ENCODE data around the gene OSBPL6.

DNA sequence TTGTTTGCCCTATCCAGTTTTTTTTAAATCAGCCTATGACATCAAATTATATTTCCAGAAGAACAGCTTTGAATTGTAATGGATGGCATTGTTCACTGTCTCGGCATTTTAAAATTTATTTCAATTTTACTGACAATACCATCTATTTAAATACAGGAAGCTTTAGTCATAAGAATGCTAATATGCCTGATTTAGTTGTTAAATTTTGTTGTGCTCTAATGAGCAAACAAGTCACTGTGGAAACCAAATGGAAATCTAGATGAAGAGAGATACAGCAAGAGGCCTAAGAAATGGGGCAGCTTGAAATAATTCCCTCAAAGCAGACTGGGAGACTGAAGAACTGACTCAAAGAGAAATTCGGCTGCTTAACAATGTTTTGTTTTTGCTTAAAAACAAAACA lies 76.8 kb downstream of the OSBPL6 start:
- TF ChIP-seq FOXM1 (IDR thresholded peaks at IDR 0.05; ENCODE audit: borderline replicate concordance): no peak
- TF ChIP-seq ZNF384 (IDR thresholded peaks at IDR 0.05): no peak
